Fibroblast of lung (primary cell): ENCODE data around the gene UBXN2A. TPM values are rescaled to one million over a fixed set of nuclear protein-coding genes. Genes with fewer than 3 reads are reported as not detected.
A peak's percentile ranks its signal among the peaks of the same experiment; 100 is the strongest.

Experiments used
- DNase-seq, 2 donors: peaks; one replicate each; pipeline versions ENCODE4 v3.0.0 to v3.0.0-alpha.2; 2010; ENCODE audit warnings: low read depth in 2 of 2
- H2AFZ ChIP-seq: 2 replicates; pipeline ENCODE4 v1.5.1; 2012; ENCODE audit warnings: low read length, control low read depth, inconsistent platforms
- H3K27ac ChIP-seq: 2 replicates; pipeline ENCODE4 v1.5.1; 2011; ENCODE audit warnings: low read length, control low read depth; ENCODE audit not compliant: insufficient read depth
- H3K27me3 ChIP-seq: 2 replicates; pipeline ENCODE4 v1.5.1; 2011; ENCODE audit warnings: mild to moderate bottlenecking, low read length; ENCODE audit not compliant: control insufficient read depth, insufficient read depth
- H3K36me3 ChIP-seq: 2 replicates; pipeline ENCODE4 v1.5.1; 2011; ENCODE audit warnings: low read length; ENCODE audit not compliant: control insufficient read depth, insufficient read depth
- H3K4me1 ChIP-seq: 2 replicates; pipeline ENCODE4 v1.5.1; 2011; ENCODE audit warnings: low read length; ENCODE audit not compliant: control insufficient read depth, insufficient read depth; ENCODE audit errors: extremely low read depth
- H3K4me2 ChIP-seq: 2 replicates; pipeline ENCODE4 v1.5.1; 2011; ENCODE audit warnings: low read length, control low read depth; ENCODE audit not compliant: insufficient read depth; ENCODE audit errors: extremely low read depth
- H3K4me3 ChIP-seq, 4 experiments: fragments of 200-600 bp in 1 of 4; sonication (generic) in 1 of 4; replicated peaks in 1 of 4; 2 replicates each; pipeline ENCODE4 v1.5.1; 2011 to 2016; ENCODE audit warnings: low read length in 4 of 4, low read depth in 3 of 4, mild to moderate bottlenecking in 3 of 4, control low read depth in 2 of 4, inconsistent platforms in 1 of 4, mixed read lengths in 1 of 4; ENCODE audit not compliant: insufficient read depth in 1 of 4; ENCODE audit errors: control extremely low read depth in 1 of 4
- H3K79me2 ChIP-seq: 2 replicates; pipeline ENCODE4 v1.5.1; 2012; ENCODE audit warnings: mild to moderate bottlenecking, low read length, inconsistent platforms; ENCODE audit not compliant: control insufficient read depth, insufficient read depth
- H3K9ac ChIP-seq: 2 replicates; pipeline ENCODE4 v1.5.1; 2011; ENCODE audit warnings: mild to moderate bottlenecking, low read length, control low read depth; ENCODE audit not compliant: insufficient read depth
- H3K9me3 ChIP-seq: 2 replicates; pipeline ENCODE4 v1.5.1; 2012; ENCODE audit warnings: low read depth, low read length; ENCODE audit not compliant: control insufficient read depth, insufficient read depth
- H4K20me1 ChIP-seq: 2 replicates; pipeline ENCODE4 v1.5.1; 2011; ENCODE audit warnings: low read length; ENCODE audit not compliant: control insufficient read depth, insufficient read depth; ENCODE audit errors: extremely low read depth
- EZH2 ChIP-seq: IDR thresholded peaks from 2 replicates; pipeline ENCODE4 v1.5.1; 2012; ENCODE audit warnings: low read length, control low read depth, mild to moderate bottlenecking; ENCODE audit errors: missing control alignments
- polyA plus RNA-seq, 2 donors: library from polyadenylated mRNA; depleted of rRNA in 1 of 2; stranded (reverse) in 1 of 2; unstranded in 1 of 2; fragments of >200 nt; gene quantifications; 2 replicates each; pipeline ENCODE4 v1.2.1, GENCODE V29; 2011 to 2012; ENCODE audit warnings: missing spikeins in 1 of 2
- total RNA-seq: library from RNA; depleted of rRNA; stranded (reverse); fragments of >200 nt; gene quantifications from 2 replicates; pipeline ENCODE4 v1.2.1, GENCODE V29; 2014
- TF ChIP-seq, protein P1 (sequence below), 2 donors: IDR thresholded peaks in 1 of 2; conservative IDR thresholded peaks in 1 of 2; 1 replicate in 1 of 2; 2 replicates in 1 of 2; pipeline ENCODE4 v1.5.1; 2011 to 2012; ENCODE audit warnings: low read length in 2 of 2, control low read depth in 1 of 2, inconsistent platforms in 1 of 2, low read depth in 1 of 2, mild to moderate bottlenecking in 1 of 2

UBXN2A gene
- total and polyA plus RNA-seq, 2 donors (not counting 1 experiment from before 2014, with no cell fraction given) = 12.8 to 12.9 TPM

DNA sequence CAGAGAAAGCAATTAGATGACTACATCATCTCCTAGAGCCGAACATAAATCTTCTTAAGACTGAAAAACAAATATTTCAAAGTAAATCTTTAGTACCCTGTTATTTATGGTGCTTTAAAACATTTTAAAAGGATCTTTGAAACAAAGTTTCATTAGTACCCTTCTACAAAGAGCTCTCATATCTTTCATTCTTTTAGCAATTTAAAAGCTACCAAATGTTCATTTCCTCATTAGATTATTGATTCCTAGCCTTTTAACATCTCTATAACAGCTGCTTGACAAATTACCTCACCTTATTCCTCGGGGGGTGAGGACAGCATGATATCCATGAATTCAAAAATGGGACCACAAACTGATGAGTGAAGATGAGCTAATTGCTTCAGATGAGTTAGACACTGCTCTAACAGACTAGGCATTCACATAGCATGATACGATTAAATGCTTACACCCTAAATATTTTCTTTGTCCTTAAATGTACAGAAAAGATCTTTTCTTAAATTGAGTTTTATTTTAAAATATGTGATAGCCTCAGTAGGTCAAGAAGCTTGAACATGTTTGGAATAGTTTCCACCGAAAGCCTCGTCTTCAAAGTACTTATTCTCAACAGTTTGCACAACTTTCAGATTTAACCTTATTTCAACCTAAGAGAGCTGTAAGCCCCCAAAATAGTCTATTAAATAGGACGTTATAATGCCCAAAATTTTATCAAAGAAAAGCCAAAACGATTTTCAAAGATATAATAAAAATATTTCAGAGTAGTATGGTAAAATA is 15.5 kb upstream of the UBXN2A start:
- Histone ChIP-seq H3K4me3 (peak overlapping the region; percentile 71 to 97 (median 77)), H4K20me1 (no peaks in the 10 kb centered on the region), H3K4me2 (peak overlapping the region; percentile 87), H3K9me3 (no peaks in the 10 kb centered on the region), H3K79me2 (peaks cover 64% of the 10 kb centered on the region), H3K4me1 (peaks cover 2% of the 10 kb centered on the region), H3K27me3 (no peaks in the 10 kb centered on the region), H3K9ac (no peak overlapping the region), H3K27ac (no peak overlapping the region), H2AFZ (no peak overlapping the region), H3K36me3 (no peaks in the 10 kb centered on the region)
- no peak for DNase-seq
- TF ChIP-seq EZH2 = no peak
- TF ChIP-seq, protein P1, sequence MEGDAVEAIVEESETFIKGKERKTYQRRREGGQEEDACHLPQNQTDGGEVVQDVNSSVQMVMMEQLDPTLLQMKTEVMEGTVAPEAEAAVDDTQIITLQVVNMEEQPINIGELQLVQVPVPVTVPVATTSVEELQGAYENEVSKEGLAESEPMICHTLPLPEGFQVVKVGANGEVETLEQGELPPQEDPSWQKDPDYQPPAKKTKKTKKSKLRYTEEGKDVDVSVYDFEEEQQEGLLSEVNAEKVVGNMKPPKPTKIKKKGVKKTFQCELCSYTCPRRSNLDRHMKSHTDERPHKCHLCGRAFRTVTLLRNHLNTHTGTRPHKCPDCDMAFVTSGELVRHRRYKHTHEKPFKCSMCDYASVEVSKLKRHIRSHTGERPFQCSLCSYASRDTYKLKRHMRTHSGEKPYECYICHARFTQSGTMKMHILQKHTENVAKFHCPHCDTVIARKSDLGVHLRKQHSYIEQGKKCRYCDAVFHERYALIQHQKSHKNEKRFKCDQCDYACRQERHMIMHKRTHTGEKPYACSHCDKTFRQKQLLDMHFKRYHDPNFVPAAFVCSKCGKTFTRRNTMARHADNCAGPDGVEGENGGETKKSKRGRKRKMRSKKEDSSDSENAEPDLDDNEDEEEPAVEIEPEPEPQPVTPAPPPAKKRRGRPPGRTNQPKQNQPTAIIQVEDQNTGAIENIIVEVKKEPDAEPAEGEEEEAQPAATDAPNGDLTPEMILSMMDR (conservative IDR thresholded peaks at IDR 0.05 in 1 of 2, IDR thresholded peaks at IDR 0.05 in 1 of 2; ENCODE audit: low read depth in 1 of 2, low read length in 2 of 2) = no peak

DNA sequence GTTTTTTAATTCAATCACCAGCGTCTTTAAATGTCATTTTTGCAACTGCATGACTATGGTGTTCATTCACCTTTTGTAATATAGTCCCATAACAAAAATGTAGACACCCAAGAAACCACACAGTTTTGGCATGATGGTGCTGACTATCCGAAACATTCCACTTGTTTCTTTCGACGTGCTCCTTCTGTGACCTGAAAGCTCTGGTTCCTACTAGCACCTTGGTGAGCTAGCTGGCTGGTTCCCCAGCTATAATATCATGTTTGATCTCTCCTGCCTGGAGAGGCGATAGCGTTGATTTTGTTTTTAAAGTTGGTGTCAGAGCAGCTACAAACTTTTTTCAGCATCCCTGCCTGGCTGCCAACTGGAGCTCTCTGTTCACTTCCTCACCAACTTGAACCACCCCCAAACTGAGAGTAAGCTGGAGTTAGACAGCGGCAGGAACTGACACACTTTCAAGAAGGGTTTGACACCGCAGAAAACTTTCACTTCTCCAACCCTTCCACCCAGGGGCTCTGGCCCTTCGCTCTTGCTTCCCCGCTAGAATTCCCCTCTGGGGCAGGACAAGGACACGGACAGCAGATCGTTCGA is 14.5 kb upstream of the UBXN2A start:
- Histone ChIP-seq H4K20me1 (no peaks in the 10 kb centered on the region), H3K27ac (peak overlapping the region; percentile 91), H2AFZ (peak overlapping the region; percentile 24), H3K4me3 (peak overlapping the region; percentile 71 to 97 (median 77)), H3K36me3 (no peaks in the 10 kb centered on the region), H3K27me3 (no peaks in the 10 kb centered on the region), H3K9me3 (no peaks in the 10 kb centered on the region), H3K9ac (peak overlapping the region; percentile 98), H3K4me1 (peaks cover 2% of the 10 kb centered on the region), H3K79me2 (peaks cover 54% of the 10 kb centered on the region), H3K4me2 (peak overlapping the region; percentile 87)
- DNase-seq = peak; percentile 64 to 71
- TF ChIP-seq, protein P1 (conservative IDR thresholded peaks at IDR 0.05 in 1 of 2, IDR thresholded peaks at IDR 0.05 in 1 of 2; ENCODE audit: low read depth in 1 of 2, low read length in 2 of 2) = no peak
- no peak for TF ChIP-seq EZH2

DNA sequence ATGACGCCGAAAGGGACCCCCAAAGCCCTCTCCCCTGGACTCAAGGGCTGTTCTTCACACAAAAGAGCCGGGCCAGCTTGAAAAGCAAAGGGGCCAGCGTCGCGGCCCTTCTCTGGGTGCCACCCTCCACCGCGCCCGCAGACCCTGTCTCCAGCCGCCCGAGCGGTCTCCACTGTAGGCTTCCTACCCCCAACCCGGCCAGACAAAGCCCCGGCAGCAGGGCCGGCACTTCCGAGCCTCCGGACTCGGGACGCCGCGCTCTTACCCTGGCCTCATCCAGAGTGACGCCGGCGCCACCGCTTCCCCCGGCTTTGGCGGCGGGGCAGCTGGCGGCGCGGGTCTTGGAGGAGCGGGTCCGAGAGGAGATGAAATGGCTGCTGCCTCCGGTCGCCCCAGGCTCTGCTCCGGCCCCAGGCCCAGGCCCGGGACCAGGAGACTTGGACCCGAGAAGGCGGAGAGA is 13.9 kb upstream of the UBXN2A start:
- Histone ChIP-seq H3K4me2 (peak overlapping the region; percentile 87), H3K9ac (peak overlapping the region; percentile 98), H3K36me3 (no peaks in the 10 kb centered on the region), H3K27me3 (no peaks in the 10 kb centered on the region), H3K27ac (peak overlapping the region; percentile 91), H3K4me3 (peak overlapping the region; percentile 71 to 97 (median 77)), H2AFZ (peak overlapping the region; percentile 88), H3K79me2 (peaks cover 50% of the 10 kb centered on the region), H3K9me3 (no peaks in the 10 kb centered on the region), H3K4me1 (peaks cover 2% of the 10 kb centered on the region), H4K20me1 (no peaks in the 10 kb centered on the region)
- no peak for DNase-seq
- TF ChIP-seq, protein P1 (conservative IDR thresholded peaks at IDR 0.05 in 1 of 2, IDR thresholded peaks at IDR 0.05 in 1 of 2; ENCODE audit: low read depth in 1 of 2, low read length in 2 of 2) = no peak
- no peak for TF ChIP-seq EZH2
